Measurements from ENCODE around the gene PLEKHA1.
A peak's percentile ranks its signal among the peaks of the same experiment; 100 is the strongest.

PLEKHA1 gene

DNA sequence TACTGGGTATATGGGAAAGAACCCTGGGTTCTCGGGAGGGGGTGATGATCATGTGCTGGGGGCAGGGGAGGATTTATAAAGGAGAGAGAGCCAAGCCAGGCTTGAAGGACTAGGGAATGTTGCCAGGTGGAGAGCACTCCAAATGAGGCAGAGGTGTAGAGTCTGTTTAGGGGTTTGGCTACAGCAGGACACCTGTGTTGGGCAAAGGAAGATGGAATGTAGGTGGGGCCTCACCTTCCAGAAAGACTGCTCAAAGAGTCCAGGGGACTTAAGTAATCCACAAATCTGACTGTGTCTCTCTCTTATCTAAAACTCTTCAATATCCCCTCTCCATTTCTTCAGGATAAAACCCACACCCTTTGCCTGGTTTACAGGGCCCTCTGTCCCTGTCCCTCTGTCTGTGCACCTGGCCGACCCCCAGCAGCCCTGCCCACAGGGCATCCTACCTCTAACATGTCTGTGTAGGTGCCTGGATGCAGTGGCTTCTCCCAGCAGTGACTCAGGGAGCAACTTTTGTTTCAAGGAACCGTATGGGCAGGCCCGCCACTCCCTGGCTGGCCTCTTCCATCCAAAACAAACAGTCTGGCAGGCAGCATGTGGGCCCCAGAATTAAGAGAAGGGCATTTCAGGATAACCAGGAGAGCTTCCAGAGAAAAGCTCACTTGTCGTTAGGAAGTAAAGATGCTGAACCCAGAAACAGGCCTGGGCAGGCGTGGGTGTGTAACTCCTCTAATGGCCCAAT, 10.6 kb upstream of the PLEKHA1 start:
- TF ChIP-seq, protein P1, sequence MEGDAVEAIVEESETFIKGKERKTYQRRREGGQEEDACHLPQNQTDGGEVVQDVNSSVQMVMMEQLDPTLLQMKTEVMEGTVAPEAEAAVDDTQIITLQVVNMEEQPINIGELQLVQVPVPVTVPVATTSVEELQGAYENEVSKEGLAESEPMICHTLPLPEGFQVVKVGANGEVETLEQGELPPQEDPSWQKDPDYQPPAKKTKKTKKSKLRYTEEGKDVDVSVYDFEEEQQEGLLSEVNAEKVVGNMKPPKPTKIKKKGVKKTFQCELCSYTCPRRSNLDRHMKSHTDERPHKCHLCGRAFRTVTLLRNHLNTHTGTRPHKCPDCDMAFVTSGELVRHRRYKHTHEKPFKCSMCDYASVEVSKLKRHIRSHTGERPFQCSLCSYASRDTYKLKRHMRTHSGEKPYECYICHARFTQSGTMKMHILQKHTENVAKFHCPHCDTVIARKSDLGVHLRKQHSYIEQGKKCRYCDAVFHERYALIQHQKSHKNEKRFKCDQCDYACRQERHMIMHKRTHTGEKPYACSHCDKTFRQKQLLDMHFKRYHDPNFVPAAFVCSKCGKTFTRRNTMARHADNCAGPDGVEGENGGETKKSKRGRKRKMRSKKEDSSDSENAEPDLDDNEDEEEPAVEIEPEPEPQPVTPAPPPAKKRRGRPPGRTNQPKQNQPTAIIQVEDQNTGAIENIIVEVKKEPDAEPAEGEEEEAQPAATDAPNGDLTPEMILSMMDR (IDR thresholded peaks at IDR 0.05), result no peak
- Mint-ChIP-seq H3K4me1 (no peaks in the 10 kb centered on the region), H3K27ac (no peak overlapping the region), H3K27me3 (ENCODE audit: low read depth, poor library complexity) (peaks cover 30% of the 10 kb centered on the region), H3K9me3 (peaks cover 19% of the 10 kb centered on the region), H3K4me3 (no peak overlapping the region), H3K36me3 (ENCODE audit: low read depth) (peaks cover under 1% of the 10 kb centered on the region)
- DNase-seq, result no peak

DNA sequence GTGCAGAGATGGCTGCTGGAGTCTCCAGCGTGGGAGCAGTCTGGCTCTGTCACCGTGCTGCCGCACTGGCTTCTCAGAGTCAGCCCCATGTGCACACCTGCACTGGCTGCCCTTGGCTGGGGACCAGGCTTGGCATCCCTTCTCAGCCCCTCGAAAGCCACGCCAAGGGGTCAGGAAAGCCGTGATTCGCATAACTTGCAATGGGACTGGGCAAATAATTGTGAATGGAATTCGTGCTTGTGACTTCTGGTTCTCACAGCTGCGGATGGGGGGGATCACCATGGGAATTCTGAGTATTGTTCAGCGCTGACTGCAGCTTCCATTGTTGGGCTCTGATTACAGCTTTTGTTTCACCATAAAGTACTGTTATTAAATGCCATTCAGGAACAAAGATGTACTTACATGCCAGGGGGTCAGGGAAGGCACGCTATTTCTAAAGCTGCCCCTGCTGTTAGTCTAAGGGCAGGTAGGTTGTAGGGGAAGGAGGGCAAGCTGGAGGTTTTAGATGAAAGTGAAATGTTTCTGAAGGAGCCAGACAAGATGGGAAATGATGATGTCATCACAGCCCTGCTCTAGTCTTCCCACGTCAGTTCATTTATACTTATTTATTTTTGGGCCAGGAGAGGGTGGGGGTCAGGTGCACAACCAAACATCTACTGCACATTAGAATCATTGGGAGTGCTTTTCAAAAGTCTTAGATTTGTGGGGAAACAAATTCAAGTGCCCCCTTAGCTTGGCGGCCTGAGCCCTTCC, 5.8 kb upstream of the PLEKHA1 start:
- H3K27me3 Mint-ChIP-seq (ENCODE audit: low read depth, poor library complexity), result peaks cover 44% of the 10 kb centered on the region
- H3K4me3 Mint-ChIP-seq, result no peak overlapping the region
- no peaks in the 10 kb centered on the region for H3K36me3 Mint-ChIP-seq (ENCODE audit: low read depth)
- TF ChIP-seq, protein P1 (IDR thresholded peaks at IDR 0.05), result no peak
- no peak overlapping the region for H3K27ac Mint-ChIP-seq
- peaks cover 10% of the 10 kb centered on the region for H3K4me1 Mint-ChIP-seq
- no peak for DNase-seq
- H3K9me3 Mint-ChIP-seq, result peaks cover 17% of the 10 kb centered on the region

DNA sequence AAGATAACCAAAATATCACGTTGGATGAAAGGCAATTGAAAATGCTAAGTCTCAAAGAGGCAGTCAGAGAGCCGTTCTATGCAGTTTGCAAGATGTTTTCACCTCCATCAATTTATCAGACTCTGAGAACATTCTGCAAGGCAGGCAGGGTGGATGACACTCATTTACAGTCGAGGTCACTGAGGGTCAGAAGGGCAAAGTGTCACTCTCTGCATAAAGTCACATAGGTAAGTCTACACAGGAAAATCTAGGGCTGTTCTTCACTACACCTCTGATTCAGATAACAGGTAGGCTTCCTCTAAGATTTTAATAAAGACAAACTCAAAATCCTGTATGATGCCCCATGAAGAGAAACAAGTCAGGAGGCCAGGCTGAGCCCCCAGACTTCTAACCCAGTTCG, 1.4 kb upstream of the PLEKHA1 start:
- H3K9me3 Mint-ChIP-seq, result peaks cover under 1% of the 10 kb centered on the region
- peak; percentile 20 for DNase-seq
- no peak overlapping the region for H3K27ac Mint-ChIP-seq
- H3K4me3 Mint-ChIP-seq, result peak overlapping the region; percentile 90
- peaks cover 50% of the 10 kb centered on the region for H3K27me3 Mint-ChIP-seq (ENCODE audit: low read depth, poor library complexity)
- H3K36me3 Mint-ChIP-seq (ENCODE audit: low read depth), result no peaks in the 10 kb centered on the region
- TF ChIP-seq, protein P1 (IDR thresholded peaks at IDR 0.05), result no peak
- H3K4me1 Mint-ChIP-seq, result peaks cover 31% of the 10 kb centered on the region

DNA sequence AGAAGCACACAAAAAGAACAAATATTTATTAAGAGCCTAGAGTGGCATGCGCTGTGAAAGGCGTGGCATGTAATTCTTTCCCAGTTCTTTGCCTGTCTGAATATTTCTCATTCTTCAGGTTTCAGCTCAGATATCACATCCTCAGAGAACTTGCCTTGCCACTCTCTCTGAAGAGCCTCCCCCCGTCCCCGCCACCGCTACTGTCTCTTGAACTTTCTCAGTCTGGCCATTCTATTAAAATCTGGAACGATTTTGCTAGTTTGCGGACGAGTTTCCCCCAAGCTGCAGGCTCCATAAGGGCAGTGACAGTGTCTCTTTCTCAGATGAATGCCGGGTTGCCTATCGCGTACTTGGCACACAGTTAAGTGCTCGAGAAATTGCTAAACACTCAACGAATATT, 787 bp upstream of the PLEKHA1 start:
- TF ChIP-seq, protein P1 (IDR thresholded peaks at IDR 0.05), result no peak
- H3K36me3 Mint-ChIP-seq (ENCODE audit: low read depth), result no peaks in the 10 kb centered on the region
- no peaks in the 10 kb centered on the region for H3K9me3 Mint-ChIP-seq
- H3K27me3 Mint-ChIP-seq (ENCODE audit: low read depth, poor library complexity), result peaks cover 50% of the 10 kb centered on the region
- no peak overlapping the region for H3K27ac Mint-ChIP-seq
- DNase-seq, result no peak
- H3K4me1 Mint-ChIP-seq, result peaks cover 31% of the 10 kb centered on the region
- peak overlapping the region; percentile 90 for H3K4me3 Mint-ChIP-seq

DNA sequence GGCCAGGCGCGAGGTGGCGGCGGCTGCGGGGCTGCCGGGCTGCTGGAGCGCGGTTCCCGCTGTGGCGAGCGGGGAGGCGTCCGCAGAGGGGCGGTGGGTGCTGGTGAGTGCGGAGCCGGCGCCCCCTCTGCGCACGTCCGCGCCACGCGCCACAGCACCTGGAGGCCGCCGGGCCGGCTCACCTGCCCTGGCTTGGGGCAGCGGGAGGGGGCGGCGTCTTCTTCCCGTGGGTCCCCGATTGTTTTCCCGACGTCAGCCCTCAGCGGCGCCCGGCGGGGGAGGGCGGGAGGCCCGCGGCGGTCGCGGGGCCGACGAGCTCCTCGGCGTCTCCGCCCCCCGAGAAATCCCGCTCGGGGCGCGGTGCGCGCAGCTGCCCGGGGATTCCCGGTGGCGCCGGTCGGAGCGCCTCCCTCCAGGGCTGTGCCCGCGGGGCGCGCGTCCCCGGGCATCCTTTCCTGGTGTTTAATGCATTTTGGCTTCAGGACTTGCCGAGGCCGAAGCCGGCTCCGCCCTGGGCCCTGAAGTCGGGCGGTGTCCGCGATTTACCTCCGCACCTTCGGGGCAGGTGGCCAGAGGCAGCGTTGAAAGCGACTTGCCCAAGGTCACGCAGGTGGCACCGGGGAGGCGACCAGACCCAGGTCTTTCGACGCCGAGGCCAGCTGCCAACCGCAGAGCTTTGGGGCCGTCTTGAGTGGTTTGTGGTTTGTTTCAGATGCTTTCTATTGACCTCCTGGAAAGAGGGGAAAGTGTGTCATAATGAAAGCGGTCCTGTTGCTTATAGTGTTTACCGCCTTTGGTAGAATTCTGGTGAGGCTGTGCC, 561 bp downstream of the PLEKHA1 start:
- peaks cover 13% of the 10 kb centered on the region for H3K36me3 Mint-ChIP-seq (ENCODE audit: low read depth)
- H3K27me3 Mint-ChIP-seq (ENCODE audit: low read depth, poor library complexity), result peaks cover 39% of the 10 kb centered on the region
- DNase-seq, result peak; percentile 66
- peaks cover 5% of the 10 kb centered on the region for H3K9me3 Mint-ChIP-seq
- no peak overlapping the region for H3K27ac Mint-ChIP-seq
- H3K4me1 Mint-ChIP-seq, result peaks cover 31% of the 10 kb centered on the region
- TF ChIP-seq, protein P1 (IDR thresholded peaks at IDR 0.05), result no peak
- H3K4me3 Mint-ChIP-seq, result peak overlapping the region; percentile 91
